Measurements from ENCODE around the gene REXO4. TPM values are rescaled to one million over a fixed set of nuclear protein-coding genes. Genes with fewer than 3 reads are reported as not detected.

Gene REXO4
- total RNA-seq, 1 experiment from 2014 or later: 38.6 TPM

DNA sequence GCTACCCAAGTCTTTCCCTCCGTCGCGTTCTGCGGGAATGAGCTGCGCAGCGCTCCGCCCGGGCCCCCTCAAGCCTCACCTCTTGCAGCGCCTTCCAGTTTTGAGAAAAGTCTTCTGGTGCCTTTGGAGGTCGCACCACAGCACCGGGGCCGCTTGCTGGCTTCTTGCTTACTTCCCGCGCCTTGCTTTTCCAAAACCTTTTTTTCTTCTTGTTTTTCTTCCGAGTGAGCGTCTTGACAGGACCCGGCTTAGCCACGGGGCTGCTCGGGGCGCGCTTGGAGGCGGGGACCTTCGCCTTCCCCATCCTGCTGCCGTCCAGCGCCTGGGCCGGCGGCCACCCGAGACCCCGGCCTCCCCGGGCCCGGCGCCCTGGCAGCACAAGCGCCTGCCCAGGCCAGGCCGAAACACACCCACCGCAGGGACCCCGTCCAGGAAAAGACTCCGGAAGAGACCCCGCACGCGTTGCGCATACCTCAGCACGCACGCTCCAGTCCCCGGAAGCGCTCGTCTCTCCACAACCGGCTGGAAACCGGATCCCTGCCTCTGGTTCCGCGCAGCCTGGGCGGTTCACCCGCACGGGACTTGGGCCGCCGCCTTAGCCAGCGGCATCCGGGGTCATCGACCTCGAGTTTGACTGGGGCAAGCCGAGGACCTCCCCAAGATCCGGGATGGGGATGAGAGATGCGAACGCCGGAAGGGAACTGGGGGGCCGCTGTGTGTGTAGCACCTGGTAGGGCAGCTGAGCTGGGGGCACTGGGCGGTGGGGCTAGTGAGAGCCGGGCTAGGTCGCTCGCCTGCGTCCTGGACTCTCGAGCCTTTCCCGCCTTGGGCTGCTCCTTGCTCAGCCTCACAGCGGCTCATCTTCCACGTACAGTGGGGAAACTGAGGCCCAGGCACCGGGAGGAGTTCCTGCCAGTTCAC, at the start of gene REXO4 (continued):
- TF ChIP-seq, protein P1, sequence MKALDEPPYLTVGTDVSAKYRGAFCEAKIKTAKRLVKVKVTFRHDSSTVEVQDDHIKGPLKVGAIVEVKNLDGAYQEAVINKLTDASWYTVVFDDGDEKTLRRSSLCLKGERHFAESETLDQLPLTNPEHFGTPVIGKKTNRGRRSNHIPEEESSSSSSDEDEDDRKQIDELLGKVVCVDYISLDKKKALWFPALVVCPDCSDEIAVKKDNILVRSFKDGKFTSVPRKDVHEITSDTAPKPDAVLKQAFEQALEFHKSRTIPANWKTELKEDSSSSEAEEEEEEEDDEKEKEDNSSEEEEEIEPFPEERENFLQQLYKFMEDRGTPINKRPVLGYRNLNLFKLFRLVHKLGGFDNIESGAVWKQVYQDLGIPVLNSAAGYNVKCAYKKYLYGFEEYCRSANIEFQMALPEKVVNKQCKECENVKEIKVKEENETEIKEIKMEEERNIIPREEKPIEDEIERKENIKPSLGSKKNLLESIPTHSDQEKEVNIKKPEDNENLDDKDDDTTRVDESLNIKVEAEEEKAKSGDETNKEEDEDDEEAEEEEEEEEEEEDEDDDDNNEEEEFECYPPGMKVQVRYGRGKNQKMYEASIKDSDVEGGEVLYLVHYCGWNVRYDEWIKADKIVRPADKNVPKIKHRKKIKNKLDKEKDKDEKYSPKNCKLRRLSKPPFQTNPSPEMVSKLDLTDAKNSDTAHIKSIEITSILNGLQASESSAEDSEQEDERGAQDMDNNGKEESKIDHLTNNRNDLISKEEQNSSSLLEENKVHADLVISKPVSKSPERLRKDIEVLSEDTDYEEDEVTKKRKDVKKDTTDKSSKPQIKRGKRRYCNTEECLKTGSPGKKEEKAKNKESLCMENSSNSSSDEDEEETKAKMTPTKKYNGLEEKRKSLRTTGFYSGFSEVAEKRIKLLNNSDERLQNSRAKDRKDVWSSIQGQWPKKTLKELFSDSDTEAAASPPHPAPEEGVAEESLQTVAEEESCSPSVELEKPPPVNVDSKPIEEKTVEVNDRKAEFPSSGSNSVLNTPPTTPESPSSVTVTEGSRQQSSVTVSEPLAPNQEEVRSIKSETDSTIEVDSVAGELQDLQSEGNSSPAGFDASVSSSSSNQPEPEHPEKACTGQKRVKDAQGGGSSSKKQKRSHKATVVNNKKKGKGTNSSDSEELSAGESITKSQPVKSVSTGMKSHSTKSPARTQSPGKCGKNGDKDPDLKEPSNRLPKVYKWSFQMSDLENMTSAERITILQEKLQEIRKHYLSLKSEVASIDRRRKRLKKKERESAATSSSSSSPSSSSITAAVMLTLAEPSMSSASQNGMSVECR (CRISPR knock-in tag; IDR thresholded peaks at IDR 0.05; ENCODE audit: borderline replicate concordance): peak; percentile 87; the same call in 1 of the 2 replicates
- TF ChIP-seq GRHL2 (CRISPR knock-in tag; IDR thresholded peaks at IDR 0.05; ENCODE audit: insufficient replicate concordance, severe bottlenecking): no peak
- no peak for TF ChIP-seq ZNF263 (CRISPR knock-in tag; IDR thresholded peaks at IDR 0.05; ENCODE audit: low read depth)
- no peak for TF ChIP-seq SOX15 (CRISPR knock-in tag; IDR thresholded peaks at IDR 0.05)
- TF ChIP-seq, protein P2, sequence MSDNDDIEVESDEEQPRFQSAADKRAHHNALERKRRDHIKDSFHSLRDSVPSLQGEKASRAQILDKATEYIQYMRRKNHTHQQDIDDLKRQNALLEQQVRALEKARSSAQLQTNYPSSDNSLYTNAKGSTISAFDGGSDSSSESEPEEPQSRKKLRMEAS (CRISPR knock-in tag; IDR thresholded peaks at IDR 0.05): peak; percentile 88
- TF ChIP-seq SMAD3 (CRISPR knock-in tag; IDR thresholded peaks at IDR 0.05; ENCODE audit: borderline replicate concordance): no peak; the same call in 1 of the 2 replicates
- no peak for TF ChIP-seq ELF4 (CRISPR knock-in tag; IDR thresholded peaks at IDR 0.05; ENCODE audit: low read depth)
- TF ChIP-seq, protein P3, sequence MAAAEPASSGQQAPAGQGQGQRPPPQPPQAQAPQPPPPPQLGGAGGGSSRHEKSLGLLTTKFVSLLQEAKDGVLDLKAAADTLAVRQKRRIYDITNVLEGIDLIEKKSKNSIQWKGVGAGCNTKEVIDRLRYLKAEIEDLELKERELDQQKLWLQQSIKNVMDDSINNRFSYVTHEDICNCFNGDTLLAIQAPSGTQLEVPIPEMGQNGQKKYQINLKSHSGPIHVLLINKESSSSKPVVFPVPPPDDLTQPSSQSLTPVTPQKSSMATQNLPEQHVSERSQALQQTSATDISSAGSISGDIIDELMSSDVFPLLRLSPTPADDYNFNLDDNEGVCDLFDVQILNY (CRISPR knock-in tag; IDR thresholded peaks at IDR 0.05): 0 out of 2 replicates have a peak, but pooled peaks have one; percentile 59
- TF ChIP-seq, protein P4, sequence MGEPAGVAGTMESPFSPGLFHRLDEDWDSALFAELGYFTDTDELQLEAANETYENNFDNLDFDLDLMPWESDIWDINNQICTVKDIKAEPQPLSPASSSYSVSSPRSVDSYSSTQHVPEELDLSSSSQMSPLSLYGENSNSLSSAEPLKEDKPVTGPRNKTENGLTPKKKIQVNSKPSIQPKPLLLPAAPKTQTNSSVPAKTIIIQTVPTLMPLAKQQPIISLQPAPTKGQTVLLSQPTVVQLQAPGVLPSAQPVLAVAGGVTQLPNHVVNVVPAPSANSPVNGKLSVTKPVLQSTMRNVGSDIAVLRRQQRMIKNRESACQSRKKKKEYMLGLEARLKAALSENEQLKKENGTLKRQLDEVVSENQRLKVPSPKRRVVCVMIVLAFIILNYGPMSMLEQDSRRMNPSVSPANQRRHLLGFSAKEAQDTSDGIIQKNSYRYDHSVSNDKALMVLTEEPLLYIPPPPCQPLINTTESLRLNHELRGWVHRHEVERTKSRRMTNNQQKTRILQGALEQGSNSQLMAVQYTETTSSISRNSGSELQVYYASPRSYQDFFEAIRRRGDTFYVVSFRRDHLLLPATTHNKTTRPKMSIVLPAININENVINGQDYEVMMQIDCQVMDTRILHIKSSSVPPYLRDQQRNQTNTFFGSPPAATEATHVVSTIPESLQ (CRISPR knock-in tag; IDR thresholded peaks at IDR 0.05): no peak
- TF ChIP-seq, protein P5, sequence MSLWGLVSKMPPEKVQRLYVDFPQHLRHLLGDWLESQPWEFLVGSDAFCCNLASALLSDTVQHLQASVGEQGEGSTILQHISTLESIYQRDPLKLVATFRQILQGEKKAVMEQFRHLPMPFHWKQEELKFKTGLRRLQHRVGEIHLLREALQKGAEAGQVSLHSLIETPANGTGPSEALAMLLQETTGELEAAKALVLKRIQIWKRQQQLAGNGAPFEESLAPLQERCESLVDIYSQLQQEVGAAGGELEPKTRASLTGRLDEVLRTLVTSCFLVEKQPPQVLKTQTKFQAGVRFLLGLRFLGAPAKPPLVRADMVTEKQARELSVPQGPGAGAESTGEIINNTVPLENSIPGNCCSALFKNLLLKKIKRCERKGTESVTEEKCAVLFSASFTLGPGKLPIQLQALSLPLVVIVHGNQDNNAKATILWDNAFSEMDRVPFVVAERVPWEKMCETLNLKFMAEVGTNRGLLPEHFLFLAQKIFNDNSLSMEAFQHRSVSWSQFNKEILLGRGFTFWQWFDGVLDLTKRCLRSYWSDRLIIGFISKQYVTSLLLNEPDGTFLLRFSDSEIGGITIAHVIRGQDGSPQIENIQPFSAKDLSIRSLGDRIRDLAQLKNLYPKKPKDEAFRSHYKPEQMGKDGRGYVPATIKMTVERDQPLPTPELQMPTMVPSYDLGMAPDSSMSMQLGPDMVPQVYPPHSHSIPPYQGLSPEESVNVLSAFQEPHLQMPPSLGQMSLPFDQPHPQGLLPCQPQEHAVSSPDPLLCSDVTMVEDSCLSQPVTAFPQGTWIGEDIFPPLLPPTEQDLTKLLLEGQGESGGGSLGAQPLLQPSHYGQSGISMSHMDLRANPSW (CRISPR knock-in tag; conservative IDR thresholded peaks at IDR 0.05; ENCODE audit: low read depth): no peak
- TF ChIP-seq NFYB (CRISPR knock-in tag; conservative IDR thresholded peaks at IDR 0.05; ENCODE audit: low read depth): no peak
- TF ChIP-seq, protein P6, sequence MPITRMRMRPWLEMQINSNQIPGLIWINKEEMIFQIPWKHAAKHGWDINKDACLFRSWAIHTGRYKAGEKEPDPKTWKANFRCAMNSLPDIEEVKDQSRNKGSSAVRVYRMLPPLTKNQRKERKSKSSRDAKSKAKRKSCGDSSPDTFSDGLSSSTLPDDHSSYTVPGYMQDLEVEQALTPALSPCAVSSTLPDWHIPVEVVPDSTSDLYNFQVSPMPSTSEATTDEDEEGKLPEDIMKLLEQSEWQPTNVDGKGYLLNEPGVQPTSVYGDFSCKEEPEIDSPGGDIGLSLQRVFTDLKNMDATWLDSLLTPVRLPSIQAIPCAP (CRISPR knock-in tag; IDR thresholded peaks at IDR 0.05): 0 out of 2 replicates have a peak, but pooled peaks have one; percentile 54
- TF ChIP-seq, protein P7, sequence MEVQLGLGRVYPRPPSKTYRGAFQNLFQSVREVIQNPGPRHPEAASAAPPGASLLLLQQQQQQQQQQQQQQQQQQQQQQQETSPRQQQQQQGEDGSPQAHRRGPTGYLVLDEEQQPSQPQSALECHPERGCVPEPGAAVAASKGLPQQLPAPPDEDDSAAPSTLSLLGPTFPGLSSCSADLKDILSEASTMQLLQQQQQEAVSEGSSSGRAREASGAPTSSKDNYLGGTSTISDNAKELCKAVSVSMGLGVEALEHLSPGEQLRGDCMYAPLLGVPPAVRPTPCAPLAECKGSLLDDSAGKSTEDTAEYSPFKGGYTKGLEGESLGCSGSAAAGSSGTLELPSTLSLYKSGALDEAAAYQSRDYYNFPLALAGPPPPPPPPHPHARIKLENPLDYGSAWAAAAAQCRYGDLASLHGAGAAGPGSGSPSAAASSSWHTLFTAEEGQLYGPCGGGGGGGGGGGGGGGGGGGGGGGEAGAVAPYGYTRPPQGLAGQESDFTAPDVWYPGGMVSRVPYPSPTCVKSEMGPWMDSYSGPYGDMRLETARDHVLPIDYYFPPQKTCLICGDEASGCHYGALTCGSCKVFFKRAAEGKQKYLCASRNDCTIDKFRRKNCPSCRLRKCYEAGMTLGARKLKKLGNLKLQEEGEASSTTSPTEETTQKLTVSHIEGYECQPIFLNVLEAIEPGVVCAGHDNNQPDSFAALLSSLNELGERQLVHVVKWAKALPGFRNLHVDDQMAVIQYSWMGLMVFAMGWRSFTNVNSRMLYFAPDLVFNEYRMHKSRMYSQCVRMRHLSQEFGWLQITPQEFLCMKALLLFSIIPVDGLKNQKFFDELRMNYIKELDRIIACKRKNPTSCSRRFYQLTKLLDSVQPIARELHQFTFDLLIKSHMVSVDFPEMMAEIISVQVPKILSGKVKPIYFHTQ (CRISPR knock-in tag; IDR thresholded peaks at IDR 0.05): no peak
- peak; percentile 93 for TF ChIP-seq FOXK1 (CRISPR knock-in tag; IDR thresholded peaks at IDR 0.05)
- TF ChIP-seq, protein P8, sequence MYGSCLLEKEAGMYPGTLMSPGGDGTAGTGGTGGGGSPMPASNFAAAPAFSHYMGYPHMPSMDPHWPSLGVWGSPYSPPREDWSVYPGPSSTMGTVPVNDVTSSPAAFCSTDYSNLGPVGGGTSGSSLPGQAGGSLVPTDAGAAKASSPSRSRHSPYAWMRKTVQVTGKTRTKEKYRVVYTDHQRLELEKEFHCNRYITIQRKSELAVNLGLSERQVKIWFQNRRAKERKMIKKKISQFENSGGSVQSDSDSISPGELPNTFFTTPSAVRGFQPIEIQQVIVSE (CRISPR knock-in tag; IDR thresholded peaks at IDR 0.05; ENCODE audit: borderline replicate concordance): no peak
- TF ChIP-seq, protein P9, sequence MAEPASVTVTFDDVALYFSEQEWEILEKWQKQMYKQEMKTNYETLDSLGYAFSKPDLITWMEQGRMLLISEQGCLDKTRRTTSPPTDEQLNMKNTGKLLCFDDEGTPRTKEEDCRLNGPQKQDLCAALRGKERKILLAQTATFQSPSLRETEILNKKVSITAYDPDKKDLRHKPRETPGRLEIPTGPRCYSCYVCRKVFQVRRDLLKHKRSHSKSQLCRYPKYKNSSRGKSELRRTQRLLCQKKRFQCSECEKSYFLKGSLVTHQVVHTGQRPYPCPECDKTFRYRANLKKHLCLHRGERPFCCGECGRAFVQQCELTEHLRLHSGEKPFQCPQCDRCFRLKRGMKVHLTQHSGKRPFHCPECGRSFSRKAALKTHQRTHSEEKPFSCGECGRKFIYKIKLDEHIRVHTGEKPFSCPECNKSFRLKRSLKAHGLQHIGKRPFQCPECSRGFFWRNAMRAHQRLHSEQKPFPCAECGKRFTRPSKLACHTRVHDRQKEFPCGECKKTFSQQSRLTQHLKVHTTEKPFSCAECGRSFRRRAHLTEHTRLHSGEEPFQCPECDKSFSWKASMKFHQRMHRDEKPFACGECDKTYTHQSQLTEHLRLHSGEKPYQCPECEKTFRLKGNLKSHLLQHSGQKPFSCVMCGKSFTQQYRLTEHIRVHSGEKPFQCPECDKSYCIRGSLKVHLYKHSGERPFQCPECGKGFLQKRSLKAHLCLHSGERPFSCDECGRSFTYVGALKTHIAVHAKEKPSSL (CRISPR knock-in tag; conservative IDR thresholded peaks at IDR 0.05): no peak
- TF ChIP-seq, protein P10, sequence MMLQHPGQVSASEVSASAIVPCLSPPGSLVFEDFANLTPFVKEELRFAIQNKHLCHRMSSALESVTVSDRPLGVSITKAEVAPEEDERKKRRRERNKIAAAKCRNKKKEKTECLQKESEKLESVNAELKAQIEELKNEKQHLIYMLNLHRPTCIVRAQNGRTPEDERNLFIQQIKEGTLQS (CRISPR knock-in tag; conservative IDR thresholded peaks at IDR 0.05): no peak
